DND-41 (cell line): ENCODE results near the gene PRPS1.

Source experiments
- ATAC-seq: fragments of 200-7000 bp; cut with Tn5 transposase; 3 replicates; pipeline ENCODE4 v1.9.1; 2021; ENCODE audit warnings: low read depth; ENCODE audit not compliant: insufficient read depth
- DNase-seq: peaks from one replicate; pipeline ENCODE4 v3.0.0-alpha.2; 2020
- H2AFZ ChIP-seq: 2 replicates; pipeline ENCODE4 v1.6.0; 2012; ENCODE audit warnings: low read depth, low read length
- H3K27ac ChIP-seq: 2 replicates; pipeline ENCODE4 v1.5.1; 2012; ENCODE audit warnings: low read length, inconsistent platforms
- H3K27me3 ChIP-seq: fragments of 200-600 bp; sonication (generic); 2 replicates; pipeline ENCODE4 v1.6.0; 2012; ENCODE audit warnings: low read length, mild to moderate bottlenecking, inconsistent platforms; ENCODE audit not compliant: insufficient read depth, poor library complexity
- H3K36me3 ChIP-seq: 2 replicates; pipeline ENCODE4 v1.5.1; 2012; ENCODE audit warnings: low read length, inconsistent platforms; ENCODE audit not compliant: insufficient read depth
- H3K4me1 ChIP-seq: 2 replicates; pipeline ENCODE4 v1.5.1; 2012; ENCODE audit warnings: mild to moderate bottlenecking, low read length; ENCODE audit not compliant: insufficient read depth
- H3K4me2 ChIP-seq: 2 replicates; pipeline ENCODE4 v1.6.0; 2012; ENCODE audit warnings: mild to moderate bottlenecking, moderate library complexity, low read length, inconsistent platforms; ENCODE audit not compliant: insufficient read depth
- H3K4me3 ChIP-seq, 2 experiments: fragments of 200-600 bp in 1 of 2; shearing (Covaris generic) in 1 of 2; 2 replicates each; pipeline ENCODE4 v1.5.1; 2012 to 2016; ENCODE audit warnings: inconsistent platforms in 2 of 2, low read length in 2 of 2, mild to moderate bottlenecking in 2 of 2, low read depth in 1 of 2, moderate library complexity in 1 of 2
- H3K79me2 ChIP-seq: 2 replicates; pipeline ENCODE4 v1.6.0; 2012; ENCODE audit warnings: low read length, inconsistent platforms; ENCODE audit not compliant: insufficient read depth
- H3K9ac ChIP-seq: 2 replicates; pipeline ENCODE4 v1.6.0; 2012; ENCODE audit warnings: low read depth, mild to moderate bottlenecking, inconsistent platforms, low read length, moderate library complexity
- H3K9me3 ChIP-seq: 2 replicates; pipeline ENCODE4 v1.5.1; 2012; ENCODE audit warnings: low read length, moderate library complexity, mild to moderate bottlenecking, inconsistent platforms; ENCODE audit not compliant: insufficient read depth, severe bottlenecking
- H4K20me1 ChIP-seq: 2 replicates; pipeline ENCODE4 v1.6.0; 2012; ENCODE audit warnings: low read length; ENCODE audit not compliant: insufficient read depth
- EZH2 ChIP-seq: IDR thresholded peaks from 3 replicates; pipeline ENCODE4 v1.6.1; 2012; ENCODE audit warnings: borderline replicate concordance, low read depth, mild to moderate bottlenecking, moderate library complexity, low read length, inconsistent platforms; ENCODE audit not compliant: severe bottlenecking
- TF ChIP-seq, protein P1 (sequence below): IDR thresholded peaks from 2 replicates; pipeline ENCODE4 v1.5.1; 2012; ENCODE audit warnings: borderline replicate concordance, low read length, moderate library complexity, mild to moderate bottlenecking; ENCODE audit not compliant: poor library complexity, severe bottlenecking; ENCODE audit errors: extremely low read depth

Gene PRPS1

GRCh38 chrX:107589243-107589642 is 39.1 kb upstream of the PRPS1 start:
- no peaks in the 10 kb centered on the region for H3K4me1 ChIP-seq
- DNase-seq, result no peak
- no peaks in the 10 kb centered on the region for H4K20me1 ChIP-seq
- no peak for ATAC-seq
- H3K4me2 ChIP-seq, result no peak overlapping the region
- H3K36me3 ChIP-seq, result no peaks in the 10 kb centered on the region
- no peak overlapping the region for H3K4me3 ChIP-seq
- H3K27ac ChIP-seq, result no peak overlapping the region
- TF ChIP-seq, protein P1, sequence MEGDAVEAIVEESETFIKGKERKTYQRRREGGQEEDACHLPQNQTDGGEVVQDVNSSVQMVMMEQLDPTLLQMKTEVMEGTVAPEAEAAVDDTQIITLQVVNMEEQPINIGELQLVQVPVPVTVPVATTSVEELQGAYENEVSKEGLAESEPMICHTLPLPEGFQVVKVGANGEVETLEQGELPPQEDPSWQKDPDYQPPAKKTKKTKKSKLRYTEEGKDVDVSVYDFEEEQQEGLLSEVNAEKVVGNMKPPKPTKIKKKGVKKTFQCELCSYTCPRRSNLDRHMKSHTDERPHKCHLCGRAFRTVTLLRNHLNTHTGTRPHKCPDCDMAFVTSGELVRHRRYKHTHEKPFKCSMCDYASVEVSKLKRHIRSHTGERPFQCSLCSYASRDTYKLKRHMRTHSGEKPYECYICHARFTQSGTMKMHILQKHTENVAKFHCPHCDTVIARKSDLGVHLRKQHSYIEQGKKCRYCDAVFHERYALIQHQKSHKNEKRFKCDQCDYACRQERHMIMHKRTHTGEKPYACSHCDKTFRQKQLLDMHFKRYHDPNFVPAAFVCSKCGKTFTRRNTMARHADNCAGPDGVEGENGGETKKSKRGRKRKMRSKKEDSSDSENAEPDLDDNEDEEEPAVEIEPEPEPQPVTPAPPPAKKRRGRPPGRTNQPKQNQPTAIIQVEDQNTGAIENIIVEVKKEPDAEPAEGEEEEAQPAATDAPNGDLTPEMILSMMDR, result no peak
- no peak for TF ChIP-seq EZH2
- H2AFZ ChIP-seq, result no peak overlapping the region
- no peaks in the 10 kb centered on the region for H3K9me3 ChIP-seq
- H3K9ac ChIP-seq, result no peak overlapping the region
- no peaks in the 10 kb centered on the region for H3K27me3 ChIP-seq
- no peaks in the 10 kb centered on the region for H3K79me2 ChIP-seq

GRCh38 chrX:107596651-107597050 is 31.7 kb upstream of the PRPS1 start:
- H3K4me1 ChIP-seq, result no peaks in the 10 kb centered on the region
- H3K9ac ChIP-seq, result no peak overlapping the region
- no peak overlapping the region for H3K4me2 ChIP-seq
- no peak for ATAC-seq
- no peak overlapping the region for H2AFZ ChIP-seq
- H3K27ac ChIP-seq, result no peak overlapping the region
- H3K36me3 ChIP-seq, result no peaks in the 10 kb centered on the region
- no peaks in the 10 kb centered on the region for H3K9me3 ChIP-seq
- TF ChIP-seq, protein P1, result no peak
- TF ChIP-seq EZH2, result no peak
- H3K4me3 ChIP-seq, result no peak overlapping the region
- no peaks in the 10 kb centered on the region for H3K79me2 ChIP-seq
- no peak for DNase-seq
- H3K27me3 ChIP-seq, result no peaks in the 10 kb centered on the region
- H4K20me1 ChIP-seq, result no peaks in the 10 kb centered on the region

DNA sequence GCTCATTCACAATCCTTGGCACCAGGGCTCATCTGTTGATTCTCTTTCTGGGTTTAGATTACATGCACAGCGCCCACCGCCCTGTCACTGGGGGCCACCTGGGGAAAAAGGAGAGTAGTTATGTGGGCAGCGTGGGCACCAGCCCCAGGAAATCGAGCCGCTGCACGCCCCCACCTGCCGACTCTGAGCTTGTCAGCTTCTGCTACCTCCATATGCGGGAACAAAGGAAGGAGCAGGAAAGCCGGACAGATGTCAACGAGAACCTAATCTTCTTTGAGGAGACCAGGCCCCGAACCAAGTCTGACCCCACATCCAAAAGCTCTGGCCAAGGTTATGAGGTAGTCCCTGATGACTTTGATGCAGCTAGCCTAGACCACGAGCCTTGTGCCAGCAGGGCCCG is 31.0 kb upstream of the PRPS1 start:
- no peak overlapping the region for H3K27ac ChIP-seq
- no peaks in the 10 kb centered on the region for H3K9me3 ChIP-seq
- ATAC-seq (no peak), DNase-seq (no peak)
- H3K79me2 ChIP-seq, result no peaks in the 10 kb centered on the region
- H3K4me2 ChIP-seq, result no peak overlapping the region
- TF ChIP-seq EZH2, result no peak
- TF ChIP-seq, protein P1, result no peak
- no peaks in the 10 kb centered on the region for H3K36me3 ChIP-seq
- no peaks in the 10 kb centered on the region for H3K27me3 ChIP-seq
- H3K4me1 ChIP-seq, result no peaks in the 10 kb centered on the region
- no peak overlapping the region for H3K9ac ChIP-seq
- no peak overlapping the region for H2AFZ ChIP-seq
- H4K20me1 ChIP-seq, result no peaks in the 10 kb centered on the region
- H3K4me3 ChIP-seq, result no peak overlapping the region

DNA sequence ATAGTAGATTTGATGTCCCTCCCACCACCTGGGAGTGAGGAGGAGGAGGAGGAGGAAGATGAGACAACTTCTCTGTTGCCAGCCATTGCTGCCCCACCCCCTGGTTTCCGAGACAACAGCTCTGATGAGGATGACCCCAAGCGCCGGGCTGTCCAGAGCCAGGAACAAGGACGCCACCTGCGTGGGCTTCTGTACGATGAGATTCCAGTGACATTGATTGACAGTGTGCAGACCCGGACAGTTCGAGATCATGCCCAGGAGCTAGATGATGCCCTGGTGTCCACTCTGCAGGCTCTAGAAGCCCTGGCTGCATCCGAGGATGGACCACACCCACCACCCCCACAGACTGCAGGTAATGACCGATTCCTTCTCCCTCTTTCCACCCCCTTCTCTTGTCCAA is 30.5 kb upstream of the PRPS1 start:
- Histone ChIP-seq H3K27me3 (no peaks in the 10 kb centered on the region), H3K27ac (no peak overlapping the region), H3K79me2 (no peaks in the 10 kb centered on the region), H3K9me3 (no peaks in the 10 kb centered on the region), H3K9ac (no peak overlapping the region), H2AFZ (no peak overlapping the region), H3K4me1 (no peaks in the 10 kb centered on the region), H3K36me3 (no peaks in the 10 kb centered on the region), H3K4me2 (no peak overlapping the region), H4K20me1 (no peaks in the 10 kb centered on the region), H3K4me3 (no peak overlapping the region)
- TF ChIP-seq, protein P1, result no peak
- no peak for TF ChIP-seq EZH2
- no peak for ATAC-seq
- no peak for DNase-seq
